ENCODE measurements around the gene ALPG. TPM values are rescaled to one million over a fixed set of nuclear protein-coding genes. Genes with fewer than 3 reads are reported as not detected.
"Not testable (repeated sequence)": the region's sequence is repeated elsewhere in the genome, so short reads cannot be mapped to it uniquely, and the experiment has no call there.

Gene ALPG
- total RNA-seq, 1 donor from 2014 or later = not detected

- Histone ChIP-seq H3K36me3 (no peaks in the 10 kb centered on the region), H3K27me3 (peaks cover 52% of the 10 kb centered on the region), H3K27ac (no peak overlapping the region), H4K20me1 (ENCODE audit: low read depth) (no peaks in the 10 kb centered on the region), H3K4me3 (no peak overlapping the region), H3K4me1 (peaks cover 8% of the 10 kb centered on the region), H3F3A (ENCODE audit: low read depth) (peaks cover 7% of the 10 kb centered on the region), H3K79me2 (ENCODE audit: low read depth) (no peaks in the 10 kb centered on the region), H3K9me3 (ENCODE audit: low read depth) (no peaks in the 10 kb centered on the region), H2AFZ (replicated peaks) (no peak overlapping the region), H3K9ac (no peak overlapping the region), H3K4me2 (no peak overlapping the region)
- Mint-ChIP-seq H3K9me3 (peaks cover 3% of the 10 kb centered on the region), H3K27ac (no peak overlapping the region), H3K27me3 (ENCODE audit: insufficient read depth, low read depth) (peaks cover 43% of the 10 kb centered on the region), H3K36me3 (no peaks in the 10 kb centered on the region), H3K4me1 (peaks cover 8% of the 10 kb centered on the region), H3K4me3 (no peak overlapping the region)
- DNase-seq (ENCODE audit: low spot score) = no peak
- no peak for TF ChIP-seq EZH2 (IDR thresholded peaks at IDR 0.05)
- no peak for TF ChIP-seq EZH2phosphoT487 (IDR thresholded peaks at IDR 0.05)
- no peak for TF ChIP-seq CTCF (IDR thresholded peaks at IDR 0.05)
These were observed 16.0 kb upstream of the ALPG start for GRCh38 chr2:232390661-232391060.

GRCh38 chr2:232393556-232393955 is 13.1 kb upstream of the ALPG start:
- Histone ChIP-seq H3K9ac (no peak overlapping the region), H2AFZ (replicated peaks) (no peak overlapping the region), H3K9me3 (ENCODE audit: low read depth) (no peaks in the 10 kb centered on the region), H4K20me1 (ENCODE audit: low read depth) (no peaks in the 10 kb centered on the region), H3K36me3 (no peaks in the 10 kb centered on the region), H3F3A (ENCODE audit: low read depth) (peaks cover 7% of the 10 kb centered on the region), H3K27me3 (peaks cover 23% of the 10 kb centered on the region), H3K79me2 (ENCODE audit: low read depth) (no peaks in the 10 kb centered on the region), H3K4me1 (peaks cover 8% of the 10 kb centered on the region), H3K4me2 (no peak overlapping the region), H3K4me3 (no peak overlapping the region), H3K27ac (no peak overlapping the region)
- H3K36me3 Mint-ChIP-seq = no peaks in the 10 kb centered on the region
- H3K4me3 Mint-ChIP-seq = no peak overlapping the region
- no peak overlapping the region for H3K27ac Mint-ChIP-seq
- DNase-seq (ENCODE audit: low spot score) = no peak
- H3K27me3 Mint-ChIP-seq (ENCODE audit: insufficient read depth, low read depth) = peaks cover 23% of the 10 kb centered on the region
- peaks cover 3% of the 10 kb centered on the region for H3K9me3 Mint-ChIP-seq
- TF ChIP-seq CTCF (IDR thresholded peaks at IDR 0.05) (no peak), EZH2 (IDR thresholded peaks at IDR 0.05) (no peak), EZH2phosphoT487 (IDR thresholded peaks at IDR 0.05) (no peak)
- peaks cover 8% of the 10 kb centered on the region for H3K4me1 Mint-ChIP-seq

- H3K27ac Mint-ChIP-seq; H3K79me2 ChIP-seq (ENCODE audit: low read depth); H3K4me3 Mint-ChIP-seq; H3K9me3 Mint-ChIP-seq; H3F3A ChIP-seq (ENCODE audit: low read depth); H3K36me3 Mint-ChIP-seq; H3K4me1 ChIP-seq; H3K9me3 ChIP-seq (ENCODE audit: low read depth); H2AFZ ChIP-seq (replicated peaks); H4K20me1 ChIP-seq (ENCODE audit: low read depth); H3K4me1 Mint-ChIP-seq; H3K4me2 ChIP-seq; H3K36me3 ChIP-seq; H3K4me3 ChIP-seq; H3K9ac ChIP-seq; H3K27ac ChIP-seq; DNase-seq (ENCODE audit: low spot score): not testable (repeated sequence)
- peaks cover 15% of the 10 kb centered on the region for H3K27me3 Mint-ChIP-seq (ENCODE audit: insufficient read depth, low read depth)
- H3K27me3 ChIP-seq = peaks cover 14% of the 10 kb centered on the region
These were observed 12.2 kb upstream of the ALPG start for GRCh38 chr2:232394431-232394830.

GRCh38 chr2:232395586-232395985 is 11.1 kb upstream of the ALPG start:
- DNase-seq (ENCODE audit: low spot score) = no peak
- Histone ChIP-seq H3F3A (ENCODE audit: low read depth) (no peaks in the 10 kb centered on the region), H3K27me3 (peaks cover 3% of the 10 kb centered on the region), H3K4me3 (no peak overlapping the region), H3K27ac (no peak overlapping the region), H3K9ac (no peak overlapping the region), H3K79me2 (ENCODE audit: low read depth) (no peaks in the 10 kb centered on the region), H3K4me1 (no peaks in the 10 kb centered on the region), H4K20me1 (ENCODE audit: low read depth) (no peaks in the 10 kb centered on the region), H3K4me2 (no peak overlapping the region), H2AFZ (replicated peaks) (no peak overlapping the region), H3K36me3 (no peaks in the 10 kb centered on the region), H3K9me3 (ENCODE audit: low read depth) (no peaks in the 10 kb centered on the region)
- H3K9me3 Mint-ChIP-seq = no peaks in the 10 kb centered on the region
- TF ChIP-seq CTCF (IDR thresholded peaks at IDR 0.05) (no peak), EZH2 (IDR thresholded peaks at IDR 0.05) (no peak), EZH2phosphoT487 (IDR thresholded peaks at IDR 0.05) (no peak)
- no peaks in the 10 kb centered on the region for H3K4me1 Mint-ChIP-seq
- H3K36me3 Mint-ChIP-seq = no peaks in the 10 kb centered on the region
- H3K4me3 Mint-ChIP-seq = no peak overlapping the region
- peaks cover 6% of the 10 kb centered on the region for H3K27me3 Mint-ChIP-seq (ENCODE audit: insufficient read depth, low read depth)
- no peak overlapping the region for H3K27ac Mint-ChIP-seq
